Rectal smooth muscle tissue (tissue), 1 donor: Measurements from ENCODE around the gene DAGLA.
"Not testable (repeated sequence)": the region's sequence is repeated elsewhere in the genome, so short reads cannot be mapped to it uniquely, and the experiment has no call there.

Source experiments
- H3K27ac ChIP-seq: one replicate; pipeline ENCODE4 v1.7.0; 2013; ENCODE audit warnings: low read depth, low read length, inconsistent platforms
- H3K27me3 ChIP-seq: one replicate; pipeline ENCODE4 v1.7.0; 2013; ENCODE audit warnings: low read length; ENCODE audit not compliant: control insufficient read depth, insufficient read depth
- H3K36me3 ChIP-seq: one replicate; pipeline ENCODE4 v1.7.0; 2013; ENCODE audit warnings: low read length; ENCODE audit not compliant: control insufficient read depth, insufficient read depth
- H3K4me1 ChIP-seq: one replicate; pipeline ENCODE4 v1.7.0; 2013; ENCODE audit warnings: low read length; ENCODE audit not compliant: control insufficient read depth, insufficient read depth
- H3K4me3 ChIP-seq: one replicate; pipeline ENCODE4 v1.7.0; 2013; ENCODE audit warnings: low read length
- H3K9ac ChIP-seq: one replicate; pipeline ENCODE4 v1.7.0; 2013; ENCODE audit warnings: low read length

The DAGLA gene

GRCh38 chr11:61671527-61671926, 8.7 kb upstream of the DAGLA start:
- no peaks in the 10 kb centered on the region for H3K27me3 ChIP-seq

GRCh38 chr11:61673946-61674467, 6.2 kb upstream of the DAGLA start:
- H3K27ac ChIP-seq = not testable (repeated sequence)

More at GRCh38 chr11:61671527-61671926, 8.7 kb upstream of the DAGLA start:
- Histone ChIP-seq H3K4me1 (no peaks in the 10 kb centered on the region), H3K9ac (no peak overlapping the region), H3K27ac (no peak overlapping the region), H3K4me3 (no peak overlapping the region), H3K36me3 (no peaks in the 10 kb centered on the region)

GRCh38 chr11:61675826-61676225, 4.4 kb upstream of the DAGLA start:
- no peak overlapping the region for H3K4me3 ChIP-seq
- no peaks in the 10 kb centered on the region for H3K27me3 ChIP-seq
- H3K36me3 ChIP-seq = no peaks in the 10 kb centered on the region
- no peaks in the 10 kb centered on the region for H3K4me1 ChIP-seq
- no peak overlapping the region for H3K27ac ChIP-seq
- no peak overlapping the region for H3K9ac ChIP-seq

More at GRCh38 chr11:61673946-61674467, 6.2 kb upstream of the DAGLA start:
- H3K36me3 ChIP-seq, H3K4me3 ChIP-seq, H3K9ac ChIP-seq, H3K4me1 ChIP-seq, H3K27me3 ChIP-seq: not testable (repeated sequence)

- H3K4me1 ChIP-seq = no peaks in the 10 kb centered on the region
Measured at GRCh38 chr11:61679296-61679695, 895 bp upstream of the DAGLA start.

GRCh38 chr11:61680622-61681221, 531 bp downstream of the DAGLA start:
- H3K4me3 ChIP-seq = peak overlapping the region; percentile 67
- H3K36me3 ChIP-seq = no peaks in the 10 kb centered on the region
- no peaks in the 10 kb centered on the region for H3K4me1 ChIP-seq
- no peaks in the 10 kb centered on the region for H3K27me3 ChIP-seq
- no peak overlapping the region for H3K27ac ChIP-seq
- no peak overlapping the region for H3K9ac ChIP-seq

More at GRCh38 chr11:61679296-61679695, 895 bp upstream of the DAGLA start:
- Histone ChIP-seq H3K27me3 (no peaks in the 10 kb centered on the region), H3K27ac (no peak overlapping the region), H3K4me3 (no peak overlapping the region), H3K9ac (no peak overlapping the region), H3K36me3 (no peaks in the 10 kb centered on the region)

- H3K9ac ChIP-seq = no peak overlapping the region
- peak overlapping the region; percentile 5 for H3K4me3 ChIP-seq
- H3K4me1 ChIP-seq = no peaks in the 10 kb centered on the region
- no peaks in the 10 kb centered on the region for H3K36me3 ChIP-seq
- H3K27me3 ChIP-seq = no peaks in the 10 kb centered on the region
- no peak overlapping the region for H3K27ac ChIP-seq
Measured at GRCh38 chr11:61682093-61682732, 2.0 kb downstream of the DAGLA start.

- Histone ChIP-seq H3K36me3 (no peaks in the 10 kb centered on the region), H3K27me3 (no peaks in the 10 kb centered on the region), H3K27ac (no peak overlapping the region), H3K9ac (no peak overlapping the region), H3K4me3 (peak overlapping the region; percentile 5), H3K4me1 (no peaks in the 10 kb centered on the region)
Measured at GRCh38 chr11:61682906-61683675, 2.9 kb downstream of the DAGLA start.

- Histone ChIP-seq H3K27ac (no peak overlapping the region), H3K4me1 (peaks cover 4% of the 10 kb centered on the region), H3K27me3 (no peaks in the 10 kb centered on the region)
Measured at GRCh38 chr11:61683961-61684869, 4.0 kb downstream of the DAGLA start.

GRCh38 chr11:61684870-61685616, 4.9 kb downstream of the DAGLA start:
- Histone ChIP-seq H3K27me3 (no peaks in the 10 kb centered on the region), H3K27ac (no peak overlapping the region), H3K4me3 (no peak overlapping the region), H3K4me1 (peaks cover 4% of the 10 kb centered on the region), H3K36me3 (no peaks in the 10 kb centered on the region), H3K9ac (no peak overlapping the region)

More at GRCh38 chr11:61683961-61684869, 4.0 kb downstream of the DAGLA start:
- H3K9ac ChIP-seq = no peak overlapping the region
- H3K36me3 ChIP-seq = no peaks in the 10 kb centered on the region
- no peak overlapping the region for H3K4me3 ChIP-seq

GRCh38 chr11:61685617-61685967, 5.4 kb downstream of the DAGLA start:
- H3K27me3 ChIP-seq = no peaks in the 10 kb centered on the region
- H3K4me3 ChIP-seq = no peak overlapping the region
- H3K27ac ChIP-seq = no peak overlapping the region
- H3K36me3 ChIP-seq = no peaks in the 10 kb centered on the region
- peaks cover 4% of the 10 kb centered on the region for H3K4me1 ChIP-seq
- H3K9ac ChIP-seq = no peak overlapping the region

- no peaks in the 10 kb centered on the region for H3K36me3 ChIP-seq
- peaks cover 4% of the 10 kb centered on the region for H3K4me1 ChIP-seq
- no peak overlapping the region for H3K9ac ChIP-seq
- no peaks in the 10 kb centered on the region for H3K27me3 ChIP-seq
- no peak overlapping the region for H3K4me3 ChIP-seq
- no peak overlapping the region for H3K27ac ChIP-seq
Measured at GRCh38 chr11:61686066-61686465, 5.9 kb downstream of the DAGLA start.
